ENCODE measurements around the gene PLXNA4.

DNA sequence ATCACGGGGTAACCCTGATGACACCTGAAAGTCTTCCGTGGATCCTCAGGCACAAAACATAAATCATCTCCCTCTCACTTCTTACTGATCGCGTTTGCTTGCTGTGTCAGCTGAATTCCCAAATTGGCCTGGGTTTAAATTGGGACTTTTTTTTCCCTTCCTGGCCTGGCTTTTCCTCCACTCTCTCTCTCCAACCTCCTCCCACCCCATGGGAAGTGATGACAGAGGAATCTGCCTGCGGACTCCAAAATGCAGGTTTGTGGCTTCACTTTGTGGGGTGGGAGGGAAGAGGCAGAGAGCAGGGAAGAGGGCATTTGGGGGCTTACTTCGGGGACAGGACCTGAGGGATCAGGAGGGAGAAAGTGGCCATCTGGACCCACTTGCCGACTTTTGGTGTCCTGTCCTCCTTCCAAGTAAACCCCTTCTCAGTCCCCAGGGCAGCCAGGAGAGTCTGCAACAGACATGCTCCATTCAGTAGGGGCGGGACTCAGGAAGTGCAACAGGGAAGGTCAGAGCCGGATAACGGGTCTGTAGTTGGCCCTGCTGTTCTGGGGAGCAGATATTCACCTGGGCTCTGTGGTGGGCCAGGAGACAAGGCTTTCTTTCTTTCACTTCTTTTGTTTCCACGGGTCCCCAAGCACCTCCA lies 172.7 kb downstream of the PLXNA4 start:
- TF ChIP-seq, protein P1, sequence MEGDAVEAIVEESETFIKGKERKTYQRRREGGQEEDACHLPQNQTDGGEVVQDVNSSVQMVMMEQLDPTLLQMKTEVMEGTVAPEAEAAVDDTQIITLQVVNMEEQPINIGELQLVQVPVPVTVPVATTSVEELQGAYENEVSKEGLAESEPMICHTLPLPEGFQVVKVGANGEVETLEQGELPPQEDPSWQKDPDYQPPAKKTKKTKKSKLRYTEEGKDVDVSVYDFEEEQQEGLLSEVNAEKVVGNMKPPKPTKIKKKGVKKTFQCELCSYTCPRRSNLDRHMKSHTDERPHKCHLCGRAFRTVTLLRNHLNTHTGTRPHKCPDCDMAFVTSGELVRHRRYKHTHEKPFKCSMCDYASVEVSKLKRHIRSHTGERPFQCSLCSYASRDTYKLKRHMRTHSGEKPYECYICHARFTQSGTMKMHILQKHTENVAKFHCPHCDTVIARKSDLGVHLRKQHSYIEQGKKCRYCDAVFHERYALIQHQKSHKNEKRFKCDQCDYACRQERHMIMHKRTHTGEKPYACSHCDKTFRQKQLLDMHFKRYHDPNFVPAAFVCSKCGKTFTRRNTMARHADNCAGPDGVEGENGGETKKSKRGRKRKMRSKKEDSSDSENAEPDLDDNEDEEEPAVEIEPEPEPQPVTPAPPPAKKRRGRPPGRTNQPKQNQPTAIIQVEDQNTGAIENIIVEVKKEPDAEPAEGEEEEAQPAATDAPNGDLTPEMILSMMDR (IDR thresholded peaks at IDR 0.05; ENCODE audit: insufficient read depth, low read length, poor library complexity, severe bottlenecking), result no peak
- no peak for TF ChIP-seq EZH2phosphoT487 (conservative IDR thresholded peaks at IDR 0.05; ENCODE audit: low read length)
